ENCODE data around the gene THRAP3. TPM values are rescaled to one million over a fixed set of nuclear protein-coding genes. Genes with fewer than 3 reads are reported as not detected.

THRAP3 gene
- total and polyA plus RNA-seq, 2 donors (not counting 3 experiments of a cell fraction or from before 2014, with no cell fraction given) = 38.0 to 144 TPM

DNA sequence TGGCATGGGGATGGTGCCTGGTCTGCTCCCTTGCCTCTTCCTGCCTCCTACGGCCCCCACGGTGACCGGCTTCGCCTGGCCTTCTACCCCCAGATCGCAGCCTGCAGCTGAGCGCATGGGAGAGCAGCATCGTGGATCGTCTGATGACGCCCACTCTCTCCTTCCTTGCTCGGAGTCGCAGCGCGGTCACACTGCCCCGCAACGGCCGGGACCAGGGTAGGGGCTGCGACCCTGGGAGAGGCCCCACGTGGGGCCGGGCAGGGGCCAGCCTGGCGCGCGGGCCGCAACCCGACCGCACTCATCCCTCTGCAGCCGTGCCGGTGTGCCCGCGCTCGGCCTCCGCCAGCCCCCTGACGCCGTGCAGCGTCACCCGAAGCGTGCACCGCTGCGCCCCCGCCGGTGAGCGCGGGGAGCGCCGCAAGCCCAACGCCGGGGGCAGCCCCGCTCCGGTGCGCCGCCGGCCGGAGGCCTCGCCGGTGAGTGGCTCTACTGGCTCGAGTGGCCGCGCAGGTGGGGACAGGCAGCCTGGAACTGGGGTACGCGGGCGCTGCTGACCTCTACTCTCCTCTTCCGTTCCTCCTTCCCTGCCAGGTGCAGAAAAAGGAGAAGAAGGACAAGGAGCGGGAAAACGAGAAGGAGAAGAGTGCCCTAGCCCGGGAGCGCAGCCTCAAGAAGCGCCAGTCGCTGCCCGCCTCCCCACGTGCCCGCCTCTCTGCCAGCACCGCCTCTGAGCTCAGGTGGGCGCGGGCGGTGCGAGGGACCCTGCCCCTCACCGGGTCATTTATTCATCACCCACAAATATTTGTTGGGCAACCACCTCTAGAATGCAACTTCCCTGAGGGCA, 47.9 kb upstream of the THRAP3 start:
- POLR2A ChIA-PET = no interaction called here
- Histone ChIP-seq H3K4me2 (ENCODE audit: insufficient read depth, low read length) (no peak overlapping the region), H3K9me1 (replicated peaks; ENCODE audit: control insufficient read depth, extremely low read depth, insufficient read depth, low read length) (no peaks in the 10 kb centered on the region), H2AFZ (ENCODE audit: low read depth, low read length) (no peak overlapping the region), H3K9me3 (replicated peaks; ENCODE audit: control insufficient read depth, insufficient read depth, low read length) (no peaks in the 10 kb centered on the region), H3K4me3 (replicated peaks in 1 of 3; ENCODE audit: insufficient read depth in 1 of 3, low read depth in 1 of 3, low read length in 3 of 3) (no peak overlapping the region), H3K27ac (ENCODE audit: insufficient read depth, low read depth, low read length) (no peak overlapping the region), H3K79me2 (ENCODE audit: control insufficient read depth, insufficient read depth, low read length) (peaks cover 33% of the 10 kb centered on the region), H4K20me1 (replicated peaks; ENCODE audit: control insufficient read depth, extremely low read depth, insufficient read depth, low read length) (no peaks in the 10 kb centered on the region), H3K4me1 (ENCODE audit: control insufficient read depth, extremely low read depth, insufficient read depth, low read length) (peaks cover 19% of the 10 kb centered on the region), H3K36me3 (ENCODE audit: control insufficient read depth in 2 of 2, extremely low read depth in 1 of 2, insufficient read depth in 2 of 2, low read length in 2 of 2) (peaks cover 36 to 78% of the 10 kb centered on the region in 2 experiments), H3K27me3 (ENCODE audit: control insufficient read depth in 2 of 2, insufficient read depth in 2 of 2, low read length in 2 of 2) (no peaks in the 10 kb centered on the region), H3K9ac (replicated peaks; ENCODE audit: extremely low read depth, insufficient read depth, low read length) (no peak overlapping the region)
- CTCF ChIA-PET = interaction anchor here (1.1 to 1.5 kb wide), 2 partner anchors 10 to 12 kb away, joined by 3 to 5 read pairs; no protein-coding TSS in a partner anchor
- FAIRE-seq = no peak
- no TSS peak for BruUV-seq (replicated peaks)
- TF ChIP-seq EZH2 (IDR thresholded peaks at IDR 0.05; ENCODE audit: borderline replicate concordance, low read depth, low read length, severe bottlenecking) (no peak), JUN (IDR thresholded peaks at IDR 0.05; ENCODE audit: borderline replicate concordance, insufficient read depth, insufficient read length, low read depth) (no peak), GATA2 (IDR thresholded peaks at IDR 0.05; ENCODE audit: insufficient read depth, insufficient read length, low read depth, low read length) (no peak), MYC (IDR thresholded peaks at IDR 0.05; ENCODE audit: low read depth, low read length) (no peak), FOS (IDR thresholded peaks at IDR 0.05; ENCODE audit: borderline replicate concordance, insufficient read depth, low read length) (no peak), POLR2A (IDR thresholded peaks at IDR 0.05; ENCODE audit: low read depth, low read length) (no peak), POLR2AphosphoS5 (IDR thresholded peaks at IDR 0.05; ENCODE audit: insufficient read depth, low read depth, low read length) (no peak)
- TF ChIP-seq, protein P1, sequence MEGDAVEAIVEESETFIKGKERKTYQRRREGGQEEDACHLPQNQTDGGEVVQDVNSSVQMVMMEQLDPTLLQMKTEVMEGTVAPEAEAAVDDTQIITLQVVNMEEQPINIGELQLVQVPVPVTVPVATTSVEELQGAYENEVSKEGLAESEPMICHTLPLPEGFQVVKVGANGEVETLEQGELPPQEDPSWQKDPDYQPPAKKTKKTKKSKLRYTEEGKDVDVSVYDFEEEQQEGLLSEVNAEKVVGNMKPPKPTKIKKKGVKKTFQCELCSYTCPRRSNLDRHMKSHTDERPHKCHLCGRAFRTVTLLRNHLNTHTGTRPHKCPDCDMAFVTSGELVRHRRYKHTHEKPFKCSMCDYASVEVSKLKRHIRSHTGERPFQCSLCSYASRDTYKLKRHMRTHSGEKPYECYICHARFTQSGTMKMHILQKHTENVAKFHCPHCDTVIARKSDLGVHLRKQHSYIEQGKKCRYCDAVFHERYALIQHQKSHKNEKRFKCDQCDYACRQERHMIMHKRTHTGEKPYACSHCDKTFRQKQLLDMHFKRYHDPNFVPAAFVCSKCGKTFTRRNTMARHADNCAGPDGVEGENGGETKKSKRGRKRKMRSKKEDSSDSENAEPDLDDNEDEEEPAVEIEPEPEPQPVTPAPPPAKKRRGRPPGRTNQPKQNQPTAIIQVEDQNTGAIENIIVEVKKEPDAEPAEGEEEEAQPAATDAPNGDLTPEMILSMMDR (IDR thresholded peaks at IDR 0.05; ENCODE audit: extremely low read depth in 1 of 2, insufficient read depth in 1 of 2, low read depth in 1 of 2, low read length in 2 of 2) = no peak
- TF ChIP-seq, protein P2, sequence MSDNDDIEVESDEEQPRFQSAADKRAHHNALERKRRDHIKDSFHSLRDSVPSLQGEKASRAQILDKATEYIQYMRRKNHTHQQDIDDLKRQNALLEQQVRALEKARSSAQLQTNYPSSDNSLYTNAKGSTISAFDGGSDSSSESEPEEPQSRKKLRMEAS (IDR thresholded peaks at IDR 0.05; ENCODE audit: insufficient read depth, insufficient read length) = no peak
- dilution Hi-C loops (cut with MboI; ENCODE audit: extremely low pct_ligation_motif_present, low sequenced_read_pairs) (no loop called here), intact Hi-C loops (cut with micrococcal nuclease) (no loop called here)
- DNase-seq (ENCODE audit: low read depth, low spot score) = no peak
